GM10248 (cell line): ENCODE data around the gene PCSK1.

ENCODE experiments used
- CTCF ChIA-PET: fragments of 300-600 bp; sonication (Branson Sonifier 250); formaldehyde crosslinking; extraction: SDS; loops from one replicate; lab custom pipeline; 2021; ENCODE audit warnings: antibody characterized with exemption; lab: Yijun Ruan, JAX
- POLR2A ChIA-PET: fragments of 350-650 bp; sonication (Branson Sonifier 250); formaldehyde crosslinking; extraction: SDS; loops from one replicate; lab custom pipeline; 2020; ENCODE audit warnings: antibody characterized with exemption; lab: Yijun Ruan, JAX
- DNase-seq: peaks from one replicate; pipeline ENCODE4 v3.0.0; 2012; ENCODE audit errors: extremely low spot score
- CTCF ChIP-seq: IDR thresholded peaks from 2 replicates; pipeline ENCODE4 v1.5.1; 2012; ENCODE audit warnings: mild to moderate bottlenecking, low read depth; ENCODE audit errors: extremely low read depth, missing control alignments, control extremely low read depth

The PCSK1 gene

GRCh38 chr5:96348536-96348935, 84.5 kb downstream of the PCSK1 start:
- ChIA-PET POLR2A (interaction anchor here (0.6 kb wide), 1 partner anchor 91 kb away, joined by 3 read pairs; no protein-coding TSS in a partner anchor), CTCF (interaction anchor here (1.6 to 4.0 kb wide), 2 partner anchors 12 to 253 kb away, joined by 8 to 17 read pairs; no protein-coding TSS in a partner anchor)

GRCh38 chr5:96347502-96348292, 85.4 kb downstream of the PCSK1 start:
- no peak for DNase-seq
- TF ChIP-seq CTCF: no peak
- CTCF ChIA-PET: interaction anchor here (1.6 to 4.0 kb wide), 2 partner anchors 12 to 254 kb away, joined by 8 to 17 read pairs; no protein-coding TSS in a partner anchor
- POLR2A ChIA-PET: interaction anchor here (0.6 kb wide), 1 partner anchor 92 kb away, joined by 3 read pairs; no protein-coding TSS in a partner anchor

More at GRCh38 chr5:96348536-96348935, 84.5 kb downstream of the PCSK1 start:
- TF ChIP-seq CTCF: no peak
- no peak for DNase-seq

GRCh38 chr5:96344678-96345577, 88.1 kb downstream of the PCSK1 start:
- CTCF ChIA-PET: interaction anchor here (0.7 to 13.4 kb wide), 24 partner anchors 9 to 798 kb away, joined by 3 to 283 read pairs (median 4); partner anchors contain the start of gene LIX1
- DNase-seq: peak; percentile 35
- TF ChIP-seq CTCF: peak; percentile 51
- POLR2A ChIA-PET: interaction anchor here (0.5 kb wide), 1 partner anchor 277 kb away, joined by 3 read pairs; no protein-coding TSS in a partner anchor

- DNase-seq: no peak
- POLR2A ChIA-PET: no interaction called here
- TF ChIP-seq CTCF: no peak
- CTCF ChIA-PET: interaction anchor here (0.9 to 13.4 kb wide), 4 partner anchors 10 to 310 kb away, joined by 3 to 283 read pairs (median 6); no protein-coding TSS in a partner anchor
Measured at GRCh38 chr5:96343094-96343493, 90.0 kb downstream of the PCSK1 start.

- ChIA-PET POLR2A (no interaction called here), CTCF (interaction anchor here (1.0 to 13.4 kb wide), 3 partner anchors 9 to 257 kb away, joined by 3 to 283 read pairs (median 8); no protein-coding TSS in a partner anchor)
- no peak for DNase-seq
- no peak for TF ChIP-seq CTCF
Measured at GRCh38 chr5:96342581-96342980, 90.5 kb downstream of the PCSK1 start.
